Fibroblast of the conjunctiva (primary cell): ENCODE results near the gene ZNF136.

Experiments
- DNase-seq: peaks from one replicate; pipeline ENCODE4 v3.0.0-alpha.2; 2010; ENCODE audit warnings: low read depth

Gene ZNF136

DNA sequence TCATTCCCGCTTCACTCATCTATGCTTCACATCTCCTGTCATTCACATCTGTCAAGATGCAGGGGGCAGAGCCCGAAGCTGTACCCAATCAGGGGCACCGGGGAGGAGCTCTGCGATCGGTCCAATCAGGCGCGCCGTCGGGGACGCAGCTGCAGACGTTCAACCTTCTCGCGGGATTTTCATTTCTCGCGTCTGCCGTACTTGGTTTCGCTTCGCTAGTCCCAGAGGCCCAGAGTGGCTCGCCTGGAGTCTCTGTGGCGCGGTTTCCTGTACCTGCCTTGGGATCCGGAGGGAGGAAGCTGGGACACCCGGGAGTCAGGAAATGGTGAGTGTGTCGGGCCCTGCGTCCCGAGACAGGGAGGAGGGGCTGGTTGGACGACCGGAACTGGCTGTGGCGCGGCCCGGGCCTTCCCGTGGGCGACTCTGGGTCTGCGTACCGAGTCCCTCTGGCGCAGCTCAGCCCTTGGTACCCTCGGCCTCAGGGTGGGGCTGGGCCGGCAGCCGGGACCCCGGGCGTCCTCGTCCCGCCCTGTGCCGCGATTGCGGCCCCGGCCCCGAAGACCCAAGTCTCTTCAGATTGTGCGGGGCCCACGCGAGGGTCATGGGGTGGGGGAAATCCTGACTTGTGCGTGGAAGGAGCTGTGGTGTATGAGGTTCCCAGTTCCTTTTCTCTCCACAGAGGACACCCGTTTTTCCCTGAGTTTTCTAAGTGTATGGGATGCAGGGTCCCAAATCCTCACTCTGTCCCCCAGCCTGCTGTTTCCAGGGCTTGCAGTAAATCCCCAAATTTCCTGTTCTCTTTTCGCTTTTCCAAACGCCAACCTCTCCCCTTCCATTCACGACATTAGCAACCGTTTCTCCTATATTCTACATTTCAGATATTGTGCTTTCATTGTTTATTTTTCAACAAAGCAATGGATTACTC is at the start of gene ZNF136:
Gene ZNF136 (plus strand): TSS at position 215 of the 925 bp plus-strand sequence. CDS start 108 bp downstream, at position 323.
- DNase-seq, result peak; percentile 87

DNA sequence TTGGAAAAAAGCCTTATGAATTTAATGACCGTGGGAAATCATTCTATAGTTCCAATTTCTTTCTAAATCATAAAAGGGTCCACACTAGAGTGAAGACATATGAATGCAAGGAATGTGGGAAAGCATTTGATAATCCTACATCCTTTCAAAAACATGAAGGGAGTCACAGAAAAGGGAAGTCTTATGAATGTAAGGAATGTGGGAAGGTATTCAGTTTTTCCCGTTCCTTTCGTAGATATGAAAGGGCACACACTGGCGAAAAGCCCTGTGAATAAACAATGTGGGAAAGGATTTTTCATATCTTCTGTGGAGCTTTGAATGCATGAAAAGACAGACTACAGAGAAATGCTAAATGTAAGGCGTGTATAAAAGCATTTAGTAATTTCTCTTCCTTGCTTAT is 49.8 kb upstream of the ZNF136 start:
- no peak for DNase-seq

DNA sequence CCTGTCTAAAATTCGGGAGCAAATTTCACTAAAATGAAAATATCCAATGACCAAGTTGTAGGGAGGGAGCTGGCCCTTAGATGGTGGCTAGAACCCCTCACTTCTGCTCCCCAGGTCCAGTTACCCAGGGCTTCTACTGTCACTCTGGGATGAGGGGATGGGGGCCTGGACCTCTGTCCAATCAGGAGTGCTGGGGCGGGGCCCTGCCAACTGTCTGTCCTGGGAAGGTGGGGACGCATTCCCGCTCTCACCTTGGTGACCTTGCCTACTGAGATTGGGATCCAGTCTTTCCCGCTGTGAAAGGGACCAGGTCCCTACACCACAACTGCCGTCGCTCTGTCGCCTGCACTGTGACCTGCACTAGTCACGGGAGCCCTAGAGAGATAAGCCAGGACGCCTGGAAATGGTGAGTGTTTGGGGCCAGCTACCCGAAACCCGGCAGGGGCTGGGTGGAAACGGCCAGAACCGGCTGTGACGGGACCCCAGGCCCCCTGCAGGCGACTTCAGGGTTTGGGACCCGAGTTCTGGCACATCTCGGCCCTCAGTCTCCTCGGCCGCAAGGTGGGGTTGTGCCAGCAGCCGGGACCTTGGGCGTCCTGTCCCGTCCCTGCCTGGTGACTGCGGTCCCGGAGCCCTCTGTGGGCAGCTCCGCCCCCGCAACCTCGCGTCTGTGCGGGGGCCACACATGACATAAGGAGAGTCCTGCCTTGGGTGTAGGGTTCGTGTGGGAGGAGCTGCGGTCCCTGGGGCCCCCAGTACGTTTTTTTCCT is 45.5 kb upstream of the ZNF136 start:
- DNase-seq, result no peak

DNA sequence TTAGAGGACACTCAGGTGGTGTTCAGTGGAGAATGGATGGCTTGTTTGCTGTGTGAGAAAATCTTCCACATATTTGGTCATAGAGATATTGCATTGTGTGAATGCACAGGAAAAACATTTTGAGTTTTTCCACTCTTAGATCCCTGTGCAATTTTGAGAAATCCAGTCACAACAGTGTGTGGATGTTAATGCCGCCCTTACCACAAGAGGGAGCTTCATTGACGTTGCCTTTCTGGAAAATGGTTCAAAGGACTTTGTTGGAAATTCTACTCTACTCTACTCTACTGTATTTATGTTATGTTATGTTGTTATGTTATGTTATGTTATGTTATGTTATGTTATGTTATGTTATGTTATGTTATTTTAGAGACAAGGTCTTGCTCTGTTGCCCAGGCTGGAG is 36.2 kb upstream of the ZNF136 start:
- no peak for DNase-seq

DNA sequence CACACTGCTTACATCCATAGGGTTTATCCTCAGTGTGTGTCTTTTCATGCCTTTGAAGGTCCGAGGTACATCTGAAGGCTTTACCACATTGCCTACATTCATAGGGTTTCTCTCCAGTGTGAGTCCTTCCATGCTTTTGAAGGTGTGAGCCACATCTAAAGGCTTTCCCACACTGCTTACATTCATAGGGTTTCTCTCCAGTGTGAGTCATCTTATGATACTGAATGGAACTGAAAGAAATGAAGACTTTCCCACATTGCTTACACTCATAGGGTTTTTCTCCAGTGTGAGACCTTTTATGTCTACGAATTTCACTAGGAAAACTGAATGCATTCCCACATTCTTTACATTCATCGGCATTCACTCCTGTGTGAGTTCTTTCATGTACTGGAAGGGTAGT is 29.8 kb upstream of the ZNF136 start:
- DNase-seq, result no peak

DNA sequence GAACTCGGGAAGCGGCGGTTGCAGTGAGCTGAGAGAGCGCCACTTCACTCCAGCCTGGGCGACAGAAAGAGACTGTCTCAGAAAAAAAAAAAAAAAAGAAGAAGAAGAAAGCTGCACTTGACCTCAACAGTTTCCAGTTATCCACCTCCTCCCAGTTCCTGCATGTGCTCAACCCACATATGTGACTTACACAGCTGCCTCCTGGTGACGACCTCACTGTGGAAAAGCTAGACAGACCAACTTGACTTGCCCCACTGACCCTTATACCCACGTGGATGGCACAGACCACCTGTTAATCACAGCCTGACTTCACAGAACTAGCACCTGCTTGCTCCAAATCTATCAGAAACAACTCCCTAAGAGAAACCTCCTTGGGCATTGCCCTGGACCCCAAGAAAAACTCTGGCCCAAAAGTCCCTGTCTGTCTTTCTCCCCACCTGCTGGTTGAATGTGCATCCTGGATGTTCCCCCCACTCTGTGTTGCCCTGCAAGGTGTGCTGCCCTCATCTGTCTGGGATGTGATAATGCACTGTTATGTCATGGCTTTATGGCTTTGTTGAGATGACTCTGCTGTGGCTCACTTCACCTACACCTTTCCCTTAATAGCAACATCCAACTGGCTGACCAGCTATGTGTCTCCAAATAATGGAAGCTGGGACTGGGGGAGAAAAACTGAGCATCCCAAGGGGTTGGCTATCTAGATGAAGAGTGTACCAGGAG is 25.5 kb upstream of the ZNF136 start:
- DNase-seq, result no peak

DNA sequence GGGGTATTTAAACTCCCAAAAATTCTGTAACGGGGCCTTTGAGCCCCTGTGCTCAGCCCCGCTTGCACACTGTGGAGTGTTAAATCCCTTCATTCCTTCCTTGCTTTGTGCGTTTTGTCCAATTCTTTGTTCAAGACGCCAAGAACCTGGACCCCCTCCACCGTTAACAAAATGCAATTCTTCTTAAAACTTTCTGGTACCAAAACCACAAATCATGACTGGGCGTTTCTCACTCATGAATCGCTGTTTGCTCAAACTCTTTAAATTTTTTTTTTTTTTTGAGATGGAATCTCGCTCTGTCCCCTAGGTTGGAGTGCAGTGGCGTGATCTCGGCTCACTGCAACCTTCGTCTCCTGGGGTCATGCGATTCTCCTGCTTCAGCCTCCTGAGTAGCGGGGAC is 23.6 kb upstream of the ZNF136 start:
- no peak for DNase-seq

DNA sequence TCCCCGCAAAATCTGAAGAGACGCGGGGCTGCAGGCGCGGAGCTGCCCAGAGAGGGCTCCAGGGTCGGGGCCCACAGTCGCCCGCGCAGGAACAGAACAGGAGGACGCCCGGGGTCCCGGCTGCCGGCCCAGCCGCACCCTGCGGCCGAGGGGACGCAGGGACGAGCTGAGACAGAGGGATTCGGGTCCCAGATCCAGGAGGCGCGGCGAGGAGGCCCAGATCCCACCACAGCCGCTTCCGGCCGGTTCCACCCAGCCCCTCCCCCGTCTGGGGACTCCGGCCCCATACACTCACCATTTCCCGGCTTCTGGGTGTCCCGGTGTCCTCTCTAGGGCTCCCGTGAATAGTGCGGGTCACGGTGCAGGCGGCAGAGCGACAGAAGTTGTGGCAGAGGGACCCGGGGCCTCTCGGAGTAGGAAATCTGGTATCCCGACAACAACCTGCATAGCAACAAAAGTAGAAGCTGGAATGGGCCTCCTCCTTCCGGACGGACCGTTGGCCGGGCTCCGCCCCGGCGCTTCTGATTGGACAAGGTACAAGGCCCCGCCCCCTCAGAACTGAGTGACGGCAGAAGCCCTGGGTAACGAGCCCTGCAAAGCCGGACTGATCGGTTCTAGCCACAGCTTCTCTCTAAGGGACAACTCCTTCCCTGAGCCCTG is 22.9 kb upstream of the ZNF136 start, which contains the start of gene ZNF20:
Gene ZNF20 (minus strand): TSS at position 466 of the 660 bp plus-strand sequence. CDS start 168 bp downstream, at position 298.
- peak; percentile 85 for DNase-seq

DNA sequence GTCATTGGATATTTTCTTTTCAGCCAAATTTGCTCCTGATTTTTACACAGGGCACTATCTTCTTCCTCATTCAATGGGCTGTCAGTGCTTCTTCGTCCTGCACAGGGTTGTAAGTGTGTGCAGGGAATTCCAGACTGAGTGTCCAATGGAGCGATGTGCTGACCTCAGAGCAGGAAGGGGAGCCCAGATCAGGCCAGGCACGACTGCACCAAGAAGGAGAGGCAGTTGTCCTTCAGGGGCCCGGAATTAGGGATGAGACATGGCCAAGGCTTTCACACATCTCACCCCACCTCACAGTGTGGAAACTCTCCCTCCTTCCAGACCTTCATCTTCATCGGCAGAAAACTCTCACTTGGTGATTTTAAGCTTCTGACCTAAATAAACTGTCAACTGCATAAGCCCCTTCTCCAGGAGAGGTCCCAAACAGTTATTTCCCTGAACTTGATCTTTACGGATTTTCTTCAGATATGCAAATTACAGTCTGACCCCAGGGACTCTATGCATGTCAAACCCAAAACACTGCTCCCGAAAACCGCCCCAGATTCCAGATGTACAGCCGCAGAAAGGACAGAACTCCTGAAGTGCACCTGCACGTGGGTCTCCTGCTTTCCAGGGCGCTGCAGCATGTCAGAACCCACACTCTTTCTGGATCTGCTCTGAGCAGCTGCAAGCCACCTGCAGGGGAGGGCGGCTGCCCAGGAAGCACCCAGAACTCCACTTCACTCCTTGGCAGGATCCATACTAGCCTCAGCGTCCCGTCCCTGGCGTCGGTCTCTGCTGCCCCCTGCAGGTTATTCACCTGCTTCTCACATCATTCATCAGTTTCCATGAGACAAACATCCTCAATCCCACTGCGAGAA is 22.1 kb upstream of the ZNF136 start:
- peak; percentile 79 for DNase-seq

DNA sequence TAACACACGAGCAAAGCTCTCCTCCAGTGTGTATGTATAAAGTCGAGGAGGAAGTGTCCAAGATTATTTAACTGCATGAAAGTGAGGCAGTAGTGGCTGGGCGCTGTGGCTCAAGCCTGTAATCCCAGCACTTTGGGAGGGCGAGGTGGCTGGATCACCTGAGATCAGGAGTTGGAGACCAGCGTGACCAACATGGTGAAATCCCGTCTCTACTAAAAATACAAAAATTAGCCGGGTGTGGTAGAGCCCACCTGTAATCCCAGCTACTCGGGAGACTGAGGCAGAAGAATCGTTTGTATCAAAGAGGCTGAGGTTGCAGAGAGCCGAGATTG is 21.5 kb upstream of the ZNF136 start:
- DNase-seq, result no peak

DNA sequence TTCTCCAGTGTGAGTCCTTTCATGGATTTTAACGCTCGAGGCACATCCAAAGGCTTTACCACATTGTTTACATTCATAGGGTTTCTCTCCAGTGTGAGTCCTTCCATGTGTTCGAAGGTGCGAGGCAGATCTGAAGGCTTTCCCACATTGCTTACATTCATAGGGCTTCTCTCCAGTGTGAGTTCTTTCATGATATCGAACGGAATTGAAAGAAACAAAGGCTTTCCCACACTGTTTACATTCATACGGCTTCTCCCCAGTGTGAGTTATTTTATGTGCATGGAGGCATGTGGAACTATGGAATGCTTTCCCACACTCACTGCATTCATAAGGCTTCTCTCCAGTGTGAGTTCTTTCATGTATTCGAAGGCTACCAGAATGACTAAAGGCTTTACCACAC is 17.5 kb upstream of the ZNF136 start:
- no peak for DNase-seq

DNA sequence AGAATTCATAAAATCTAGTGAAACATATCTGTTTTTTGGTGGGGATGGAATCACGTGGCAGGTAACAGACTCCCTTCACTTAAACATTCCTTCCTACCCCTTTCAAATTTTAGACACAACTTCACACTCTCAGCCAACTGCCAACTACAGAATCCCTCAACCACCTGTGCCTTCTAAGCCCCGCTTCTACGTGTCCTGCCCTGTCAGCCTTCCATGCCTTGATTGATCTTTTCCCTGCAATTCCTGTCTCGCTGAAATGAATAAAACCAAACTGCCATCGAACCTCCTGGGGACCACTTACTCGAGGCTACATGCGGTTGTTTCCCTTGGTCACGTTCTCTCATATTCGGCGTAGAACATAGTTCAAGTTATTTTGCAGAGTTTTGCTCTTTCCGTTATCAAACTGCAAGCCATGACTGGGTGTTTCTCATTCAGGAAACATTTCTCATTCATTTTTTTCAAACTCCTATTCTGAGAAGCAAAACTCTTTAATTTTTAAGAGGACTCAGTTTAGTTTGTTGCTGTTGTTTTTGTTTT is 7.5 kb upstream of the ZNF136 start:
- DNase-seq, result no peak

DNA sequence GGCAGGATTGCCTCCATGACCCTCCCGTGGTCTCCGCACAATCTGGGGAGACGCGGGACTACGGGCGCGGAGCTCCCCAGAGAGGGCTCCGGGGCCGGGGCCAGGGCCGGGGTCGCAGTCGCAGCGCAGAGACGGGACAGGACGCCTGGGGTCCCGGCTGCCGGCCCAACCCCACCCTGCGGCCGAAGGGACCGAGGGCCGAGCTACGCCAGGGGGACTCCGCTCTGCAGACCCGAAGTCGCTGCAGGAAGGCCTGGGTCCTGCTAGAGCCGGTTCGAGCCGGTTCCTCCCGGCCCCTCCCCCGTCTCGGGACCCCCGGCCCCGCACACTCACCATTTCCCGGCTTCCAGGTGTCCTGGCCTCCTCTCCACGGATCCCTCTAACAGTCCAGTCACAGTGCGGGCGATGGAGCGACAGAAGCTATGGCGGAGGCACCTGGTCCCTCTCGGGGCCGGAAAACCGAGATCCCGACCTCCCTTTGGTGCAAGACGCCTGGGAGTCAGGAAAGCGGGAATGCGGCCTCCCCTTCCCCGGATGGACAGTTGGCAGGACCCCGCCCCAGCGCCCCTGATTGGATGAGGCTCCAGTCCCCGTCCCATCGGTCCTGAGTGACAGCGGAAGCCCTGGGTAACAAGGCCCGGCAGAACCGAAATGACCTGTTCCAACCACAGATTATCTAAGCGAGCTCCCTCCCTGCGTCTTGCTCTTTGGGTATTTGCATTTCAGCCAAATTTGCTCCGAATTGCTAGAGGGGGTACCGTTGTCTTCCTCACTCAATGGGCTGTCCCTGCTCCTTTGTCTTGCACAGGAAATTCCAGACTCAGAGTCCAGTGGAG is 6.5 kb upstream of the ZNF136 start, which contains the start of gene ZNF625:
Gene ZNF625 (minus strand): TSS at position 512 of the 836 bp plus-strand sequence. CDS start 176 bp downstream, at position 336.
- peak; percentile 66 for DNase-seq

DNA sequence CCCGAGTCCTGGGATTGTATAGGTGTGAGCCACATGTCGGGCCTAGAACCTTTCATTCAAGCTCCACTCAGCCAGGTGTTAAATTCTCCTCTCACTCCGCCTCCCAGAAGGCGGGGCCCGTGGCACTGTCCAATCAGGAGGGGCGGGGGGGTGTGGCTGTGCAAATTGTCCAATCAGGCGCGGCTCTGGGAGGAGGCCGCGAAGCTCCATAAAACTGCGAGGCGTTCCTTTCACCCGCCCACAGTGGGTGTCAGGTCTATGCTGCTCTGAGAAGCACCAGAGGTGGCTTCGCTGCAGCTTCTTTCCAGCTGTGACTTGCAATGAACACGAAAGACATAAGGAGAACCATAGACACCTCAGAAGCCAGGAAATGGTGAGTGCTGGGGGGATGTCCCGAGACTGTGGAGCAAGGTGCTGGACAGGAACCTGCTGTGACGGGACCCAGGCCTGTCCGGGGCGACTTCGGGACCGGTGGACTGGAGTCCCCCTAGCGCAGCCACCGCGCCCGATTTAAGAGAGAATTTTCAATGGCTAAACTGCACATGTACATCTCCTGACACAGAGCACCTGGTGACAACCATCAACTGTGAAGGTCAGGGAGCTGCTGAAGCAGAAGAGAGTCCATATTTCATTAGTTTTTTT is 3.0 kb upstream of the ZNF136 start:
- DNase-seq, result no peak

DNA sequence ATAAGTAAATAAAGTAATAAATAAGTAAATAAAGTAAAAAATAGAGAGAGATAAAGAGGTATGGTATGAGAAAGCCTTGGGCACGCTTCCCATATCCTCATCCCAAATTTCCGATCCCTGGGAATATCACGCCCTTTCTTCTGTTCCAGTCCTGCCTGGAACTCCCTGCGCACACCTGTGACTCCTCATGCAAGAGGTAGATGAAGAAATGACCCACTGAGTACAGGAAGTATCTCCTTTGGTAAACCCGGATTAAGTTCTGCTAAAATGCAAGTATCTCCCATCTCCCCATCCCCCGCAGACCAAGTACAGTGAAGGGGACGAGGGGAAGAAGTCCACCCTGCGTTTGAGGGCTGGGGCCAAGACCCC is 399 bp upstream of the ZNF136 start:
- no peak for DNase-seq

DNA sequence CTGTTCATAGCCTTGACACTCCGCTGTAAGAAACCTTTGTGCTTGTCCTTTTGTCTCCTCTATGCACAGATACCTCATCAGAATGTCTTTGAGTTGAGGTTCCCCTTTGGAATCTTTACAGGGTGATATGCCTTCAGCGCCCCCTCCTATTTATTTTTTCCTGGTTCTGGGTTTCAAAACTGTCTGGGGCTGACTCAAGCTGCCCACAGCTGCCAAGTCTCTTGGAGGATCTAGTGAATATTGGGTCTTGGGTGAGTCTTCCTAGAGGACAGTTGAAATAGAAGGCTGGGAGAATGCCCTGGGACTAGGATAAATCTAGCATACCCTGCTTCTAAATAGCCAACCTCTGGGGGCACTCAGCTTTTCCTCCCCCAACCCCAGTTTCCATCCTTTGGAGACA is 930 bp downstream of the ZNF136 start:
- no peak for DNase-seq

DNA sequence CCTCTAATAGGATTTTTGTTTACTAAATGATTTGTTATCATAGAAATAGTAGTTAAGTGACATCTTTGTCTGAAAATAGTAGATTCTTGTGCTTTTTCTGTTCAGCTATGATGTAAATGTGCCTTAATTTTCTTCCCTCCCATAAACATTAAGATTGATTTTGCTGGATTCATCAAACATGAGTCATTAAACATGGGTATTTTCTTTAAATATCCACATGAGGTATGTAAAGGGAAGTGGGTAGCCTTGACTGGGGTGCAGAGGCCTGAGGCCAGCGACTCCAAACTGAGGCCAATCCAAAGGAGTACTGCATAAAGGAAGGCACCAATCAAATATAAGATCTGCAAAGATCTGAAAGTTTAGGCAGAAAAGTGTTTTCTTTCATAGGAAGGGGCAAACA is 3.7 kb downstream of the ZNF136 start:
- no peak for DNase-seq

DNA sequence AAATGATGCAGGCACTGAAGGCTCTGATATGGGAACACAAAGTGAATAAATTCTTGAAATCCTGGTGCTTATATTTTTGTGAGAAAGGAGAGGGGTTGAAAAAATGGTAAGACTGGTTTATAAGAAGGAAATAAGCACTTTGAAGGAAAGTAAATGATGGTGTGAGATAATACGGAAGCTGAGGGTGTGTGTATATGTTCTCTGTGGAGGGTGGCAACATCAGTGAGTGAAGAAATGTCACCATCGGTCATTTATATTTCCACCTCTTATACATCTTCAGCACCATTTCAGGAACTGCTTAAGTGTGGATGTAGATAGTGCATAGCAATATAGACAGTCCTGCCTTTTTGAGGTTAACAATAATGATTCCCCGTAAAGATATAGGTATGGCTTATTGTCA is 17.5 kb downstream of the ZNF136 start:
- DNase-seq, result no peak

DNA sequence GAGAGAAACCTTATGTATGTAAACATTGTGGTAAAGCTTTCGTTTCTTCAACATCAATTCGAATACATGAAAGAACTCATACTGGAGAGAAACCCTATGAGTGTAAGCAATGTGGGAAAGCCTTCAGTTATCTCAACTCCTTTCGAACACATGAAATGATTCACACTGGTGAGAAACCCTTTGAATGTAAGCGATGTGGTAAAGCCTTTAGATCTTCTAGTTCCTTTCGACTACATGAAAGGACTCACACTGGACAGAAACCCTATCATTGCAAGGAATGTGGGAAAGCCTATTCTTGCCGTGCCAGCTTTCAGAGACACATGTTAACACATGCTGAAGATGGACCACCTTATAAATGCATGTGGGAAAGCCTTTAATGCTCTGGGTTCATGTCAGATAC is 24.7 kb downstream of the ZNF136 start:
- no peak for DNase-seq
